GM23248 (cell line): ENCODE results near the gene CARM1.

ENCODE experiments used
- EZH2 ChIP-seq: fragments of 200-600 bp; sonication (generic); IDR thresholded peaks from 2 replicates; pipeline ENCODE4 v1.6.1; 2018; ENCODE audit warnings: antibody characterized with exemption, mild to moderate bottlenecking; ENCODE audit not compliant: insufficient read depth, poor library complexity, severe bottlenecking
- EZH2phosphoT487 ChIP-seq: fragments of 200-600 bp; sonication (generic); IDR thresholded peaks from 2 replicates; pipeline ENCODE4 v1.6.1; 2018; ENCODE audit warnings: antibody characterized with exemption, moderate library complexity, mild to moderate bottlenecking, low read depth; ENCODE audit not compliant: insufficient read depth

GRCh38 chr19:10915130-10916091 lies 44.1 kb downstream of the CARM1 start:
- TF ChIP-seq EZH2: no peak
- no peak for TF ChIP-seq EZH2phosphoT487
